Ishikawa (cell line): Measurements from ENCODE around the gene SHH.

Experiments
- CEBPB ChIP-seq: IDR thresholded peaks from 2 replicates; pipeline ENCODE4 v1.6.1; 2012
- CREB1 ChIP-seq: IDR thresholded peaks from 2 replicates; pipeline ENCODE4 v1.6.1; 2012; ENCODE audit warnings: low read depth
- EGR1 ChIP-seq: IDR thresholded peaks from 2 replicates; pipeline ENCODE4 v1.6.1; 2012
- EP300 ChIP-seq: IDR thresholded peaks from 2 replicates; pipeline ENCODE4 v1.6.1; 2012; ENCODE audit warnings: borderline replicate concordance
- FOXM1 ChIP-seq: IDR thresholded peaks from 2 replicates; pipeline ENCODE4 v1.6.1; 2012; ENCODE audit warnings: low read depth, borderline replicate concordance
- NFIC ChIP-seq: IDR thresholded peaks from 2 replicates; pipeline ENCODE4 v1.6.1; 2012
- RAD21 ChIP-seq: IDR thresholded peaks from 2 replicates; pipeline ENCODE4 v1.6.1; 2012; ENCODE audit warnings: low read depth
- REST ChIP-seq: IDR thresholded peaks from 2 replicates; pipeline ENCODE4 v1.6.1; 2012; ENCODE audit warnings: low read depth, mild to moderate bottlenecking
- TAF1 ChIP-seq: IDR thresholded peaks from 2 replicates; pipeline ENCODE4 v1.6.1; 2012; ENCODE audit warnings: low read depth, mild to moderate bottlenecking
- TCF12 ChIP-seq: IDR thresholded peaks from 2 replicates; pipeline ENCODE4 v1.6.1; 2012; ENCODE audit warnings: low read depth
- TEAD4 ChIP-seq: IDR thresholded peaks from 2 replicates; pipeline ENCODE4 v1.6.1; 2012
- USF1 ChIP-seq: IDR thresholded peaks from 2 replicates; pipeline ENCODE4 v1.6.1; 2012
- YY1 ChIP-seq: IDR thresholded peaks from 2 replicates; pipeline ENCODE4 v1.6.1; 2012; ENCODE audit warnings: low read depth
- ZBTB7A ChIP-seq: IDR thresholded peaks from 2 replicates; pipeline ENCODE4 v1.6.1; 2012; ENCODE audit warnings: low read depth
- TF ChIP-seq, protein P1 (sequence below): IDR thresholded peaks from 2 replicates; pipeline ENCODE4 v1.6.1; 2012

The SHH gene

DNA sequence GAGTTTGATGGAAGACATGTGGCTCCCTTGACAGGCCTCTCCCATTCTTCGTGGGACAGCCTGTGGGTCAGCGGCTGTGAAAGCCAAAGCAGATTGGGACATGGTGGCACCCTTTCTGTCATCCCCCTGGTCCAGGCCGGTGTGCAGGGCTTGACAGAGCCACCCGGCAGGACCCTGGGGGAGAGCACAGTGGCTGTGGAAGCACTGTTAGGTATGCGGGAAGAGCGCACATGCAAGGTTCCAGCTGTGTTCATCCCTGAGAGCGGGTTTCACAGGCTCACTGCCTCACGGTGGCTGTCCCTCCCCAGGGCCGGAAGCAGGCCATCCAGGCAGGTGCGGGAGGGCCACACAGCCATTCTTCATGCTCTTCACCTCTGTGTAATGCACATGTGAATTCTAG is 29.8 kb downstream of the SHH start:
- TF ChIP-seq TAF1 (no peak), TCF12 (no peak), EGR1 (no peak), ZBTB7A (no peak), CEBPB (no peak), REST (no peak), CREB1 (no peak), EP300 (no peak), NFIC (no peak), FOXM1 (no peak), RAD21 (no peak), TEAD4 (no peak), YY1 (no peak), USF1 (no peak)
- TF ChIP-seq, protein P1, sequence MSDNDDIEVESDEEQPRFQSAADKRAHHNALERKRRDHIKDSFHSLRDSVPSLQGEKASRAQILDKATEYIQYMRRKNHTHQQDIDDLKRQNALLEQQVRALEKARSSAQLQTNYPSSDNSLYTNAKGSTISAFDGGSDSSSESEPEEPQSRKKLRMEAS, result no peak

DNA sequence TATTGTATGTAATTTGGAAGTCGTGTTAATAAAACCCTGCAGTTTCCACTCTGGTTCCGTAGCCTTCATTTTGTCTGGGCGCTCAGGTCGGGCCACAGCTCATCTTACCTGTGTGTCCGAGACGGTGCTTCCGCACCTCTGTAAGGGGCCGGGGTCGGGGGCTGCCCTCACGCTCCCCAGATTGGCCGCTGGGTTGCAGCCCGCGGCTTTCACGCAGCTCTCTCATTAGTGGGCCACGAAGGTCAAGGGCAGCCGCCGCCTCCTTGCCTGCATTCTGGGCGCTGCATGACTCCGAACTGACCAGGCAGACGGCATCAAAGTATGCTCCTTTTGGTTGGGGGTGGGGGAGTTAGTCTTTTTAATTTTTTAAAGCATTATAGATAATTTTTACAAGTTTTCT is 30.8 kb downstream of the SHH start:
- TF ChIP-seq NFIC (no peak), FOXM1 (no peak), CEBPB (no peak), TEAD4 (no peak), USF1 (no peak), ZBTB7A (no peak), EGR1 (no peak), TCF12 (no peak), RAD21 (no peak), EP300 (no peak), YY1 (no peak), TAF1 (no peak), CREB1 (no peak)

DNA sequence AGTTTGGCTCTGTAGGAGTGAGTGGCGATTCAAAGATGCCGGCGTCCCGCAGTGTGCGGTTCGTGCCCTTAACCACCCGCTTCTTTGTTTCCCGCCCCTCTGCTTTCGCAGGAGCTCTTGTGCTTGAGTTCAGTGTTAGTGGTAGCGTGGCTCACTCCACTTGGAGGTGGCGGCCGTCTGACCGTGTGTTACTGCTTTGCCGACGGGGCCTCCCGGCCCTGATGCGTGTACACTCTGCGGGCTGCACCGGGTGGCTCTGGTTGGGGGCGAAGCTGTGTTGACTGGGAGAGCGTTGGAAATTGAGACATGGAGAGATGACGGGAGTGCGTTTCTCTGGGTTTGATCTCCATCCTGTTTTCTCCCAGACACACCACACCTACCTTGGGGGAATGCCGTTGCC is 31.4 kb downstream of the SHH start:
- TF ChIP-seq ZBTB7A, result no peak
- TF ChIP-seq TEAD4, result no peak
- no peak for TF ChIP-seq EP300
- TF ChIP-seq FOXM1, result no peak
- TF ChIP-seq NFIC, result no peak
- no peak for TF ChIP-seq REST
- no peak for TF ChIP-seq CEBPB
- no peak for TF ChIP-seq USF1
- TF ChIP-seq RAD21, result no peak
- TF ChIP-seq, protein P1, result no peak
- TF ChIP-seq TAF1, result no peak
- TF ChIP-seq EGR1, result no peak
- TF ChIP-seq YY1, result no peak

DNA sequence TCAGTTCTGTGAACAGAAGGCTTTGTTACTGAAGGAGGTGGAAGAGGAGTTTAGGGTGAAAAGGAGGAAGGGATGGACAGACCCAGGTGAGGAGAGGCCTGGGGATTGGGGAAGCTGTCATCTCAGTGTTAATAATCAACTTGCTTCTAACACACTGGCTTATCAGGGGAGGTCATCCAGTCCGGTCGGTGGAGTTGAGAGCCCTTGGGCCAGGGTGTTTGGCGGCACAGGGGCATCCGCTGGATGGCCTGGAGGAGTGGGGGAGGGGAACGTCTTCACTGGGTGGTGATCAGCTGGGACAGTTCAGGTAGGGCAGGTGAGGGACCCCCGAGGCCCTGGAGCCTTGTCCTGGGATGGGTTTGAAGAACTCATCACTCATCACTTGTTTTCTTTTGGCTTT is 33.9 kb downstream of the SHH start:
- TF ChIP-seq EP300 (no peak), FOXM1 (no peak), REST (no peak), CREB1 (no peak), TAF1 (no peak), CEBPB (no peak), EGR1 (no peak), USF1 (no peak), TEAD4 (no peak)
